Esophagus squamous epithelium (tissue), 4 donors: Measurements from ENCODE around the gene FAM32A.

Experiments
- POLR2A ChIP-seq, 4 donors: fragments of 450-650 bp; IDR thresholded peaks; one replicate each; pipeline ENCODE4 v1.6.1; 2017; ENCODE audit warnings: antibody characterized with exemption in 4 of 4, mild to moderate bottlenecking in 4 of 4, moderate library complexity in 3 of 4
- TF ChIP-seq, protein P1 (sequence below), 6 experiments: fragments of 450-650 bp in 4 of 6; fragments of 200-600 bp in 2 of 6; sonication (generic) in 2 of 6; IDR thresholded peaks; one replicate each; pipeline ENCODE4 v1.5.1; 2016 to 2019; ENCODE audit warnings: antibody characterized with exemption in 6 of 6, mild to moderate bottlenecking in 4 of 6, moderate library complexity in 4 of 6

DNA sequence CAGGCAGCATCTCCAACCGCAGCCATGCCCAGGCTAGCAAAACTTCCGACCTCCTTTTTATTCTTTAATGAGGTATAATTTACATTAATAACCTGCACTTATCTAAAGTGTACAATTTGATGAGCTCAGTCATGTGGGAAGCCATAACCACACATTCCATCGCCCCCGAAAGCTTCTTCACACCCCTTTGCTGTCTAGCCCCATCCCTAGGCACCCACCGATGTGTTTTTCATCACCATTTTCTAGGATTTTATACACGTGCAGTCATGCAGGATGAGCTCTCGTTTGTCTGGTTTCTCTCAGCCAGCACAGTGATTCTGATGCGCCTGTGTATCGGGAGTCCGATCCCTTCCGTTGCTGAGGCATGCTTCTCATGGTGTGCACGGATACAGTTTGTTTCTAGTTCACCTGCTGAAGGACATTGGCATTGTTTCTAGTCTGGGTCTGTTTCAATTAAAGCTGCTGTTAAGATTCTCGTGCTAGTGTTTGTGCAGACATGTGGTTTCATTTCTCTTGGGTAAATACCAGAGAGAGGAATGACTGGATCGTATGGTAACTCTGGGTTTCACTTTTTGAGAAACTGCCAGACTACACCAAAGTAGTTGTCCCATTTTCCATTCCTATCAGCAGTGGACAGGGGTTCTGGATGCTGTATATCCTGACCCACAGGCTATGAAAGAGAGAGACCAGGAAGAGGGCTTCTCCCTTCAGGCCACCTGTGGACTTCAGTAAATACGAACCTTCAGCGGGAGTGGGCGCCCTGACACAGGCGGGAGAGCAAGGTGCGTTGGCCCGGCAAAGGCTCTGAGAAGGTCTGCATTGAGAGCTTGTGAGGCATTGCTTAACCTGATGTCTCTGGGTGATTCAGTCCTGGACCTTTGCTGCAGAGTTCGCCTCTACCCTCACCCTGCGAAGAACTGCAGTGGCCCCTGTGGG, 17.4 kb downstream of the FAM32A start:
- TF ChIP-seq, protein P1, sequence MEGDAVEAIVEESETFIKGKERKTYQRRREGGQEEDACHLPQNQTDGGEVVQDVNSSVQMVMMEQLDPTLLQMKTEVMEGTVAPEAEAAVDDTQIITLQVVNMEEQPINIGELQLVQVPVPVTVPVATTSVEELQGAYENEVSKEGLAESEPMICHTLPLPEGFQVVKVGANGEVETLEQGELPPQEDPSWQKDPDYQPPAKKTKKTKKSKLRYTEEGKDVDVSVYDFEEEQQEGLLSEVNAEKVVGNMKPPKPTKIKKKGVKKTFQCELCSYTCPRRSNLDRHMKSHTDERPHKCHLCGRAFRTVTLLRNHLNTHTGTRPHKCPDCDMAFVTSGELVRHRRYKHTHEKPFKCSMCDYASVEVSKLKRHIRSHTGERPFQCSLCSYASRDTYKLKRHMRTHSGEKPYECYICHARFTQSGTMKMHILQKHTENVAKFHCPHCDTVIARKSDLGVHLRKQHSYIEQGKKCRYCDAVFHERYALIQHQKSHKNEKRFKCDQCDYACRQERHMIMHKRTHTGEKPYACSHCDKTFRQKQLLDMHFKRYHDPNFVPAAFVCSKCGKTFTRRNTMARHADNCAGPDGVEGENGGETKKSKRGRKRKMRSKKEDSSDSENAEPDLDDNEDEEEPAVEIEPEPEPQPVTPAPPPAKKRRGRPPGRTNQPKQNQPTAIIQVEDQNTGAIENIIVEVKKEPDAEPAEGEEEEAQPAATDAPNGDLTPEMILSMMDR (IDR thresholded peaks at IDR 0.05), result no peak
- no peak for TF ChIP-seq POLR2A (IDR thresholded peaks at IDR 0.05)
